ENCODE results near the gene FRMD6.
A peak's percentile ranks its signal among the peaks of the same experiment; 100 is the strongest.
"Not testable (repeated sequence)": the region's sequence is repeated elsewhere in the genome, so short reads cannot be mapped to it uniquely, and the experiment has no call there.

Gene FRMD6

DNA sequence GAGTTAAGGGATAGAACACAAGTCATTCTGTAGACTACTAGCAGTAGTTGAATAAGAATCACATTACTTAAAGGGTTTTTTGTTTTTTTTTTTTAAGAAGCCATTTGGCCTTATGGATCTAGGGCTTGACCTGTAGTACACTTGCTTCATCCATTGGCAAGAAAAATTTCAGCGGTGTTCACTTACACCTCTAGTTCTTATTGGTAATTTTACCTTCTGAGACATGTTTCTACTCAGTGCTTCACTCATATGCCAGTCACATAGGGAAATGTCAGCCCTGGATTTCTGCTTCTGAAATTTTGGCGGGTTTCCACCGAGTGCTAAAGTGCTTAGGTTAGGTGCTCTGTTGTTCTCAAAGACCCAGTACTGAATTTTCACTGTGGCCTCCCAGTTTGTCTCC, 72.9 kb downstream of the FRMD6 start:
- Mint-ChIP-seq H3K9me3 (no peaks in the 10 kb centered on the region), H3K27ac (no peak overlapping the region), H3K4me3 (no peak overlapping the region), H3K4me1 (ENCODE audit: low read depth in 2 of 2) (no peaks in the 10 kb centered on the region), H3K36me3 (ENCODE audit: insufficient read depth) (peaks cover 3% of the 10 kb centered on the region), H3K27me3 (peaks cover 0 to 9% of the 10 kb centered on the region in 2 donors)
- ATAC-seq (replicated peaks) (no peak), DNase-seq (no peak)

DNA sequence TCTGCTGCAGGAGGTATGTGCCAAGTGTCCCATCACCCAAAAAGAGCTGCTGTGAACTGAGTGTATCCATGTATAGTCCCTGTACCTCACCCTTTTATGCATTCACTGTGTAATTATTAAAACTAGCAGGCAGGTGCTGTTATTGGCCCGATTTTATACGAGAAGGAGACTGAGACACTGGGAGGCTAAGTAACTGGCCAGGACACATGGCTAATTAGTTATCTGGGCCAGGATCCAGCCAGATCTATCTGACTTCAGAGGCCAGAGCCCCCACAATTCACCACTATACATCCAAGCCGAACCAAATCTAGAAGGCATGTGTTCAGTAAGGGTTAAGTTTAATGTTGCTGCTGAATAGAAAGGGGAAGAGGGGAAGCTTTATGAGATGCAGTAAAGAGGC, 73.4 kb downstream of the FRMD6 start:
- ATAC-seq (replicated peaks): no peak
- H3K27ac Mint-ChIP-seq: no peak overlapping the region
- H3K36me3 Mint-ChIP-seq (ENCODE audit: insufficient read depth): peaks cover 3% of the 10 kb centered on the region
- no peak for DNase-seq
- H3K4me3 Mint-ChIP-seq: no peak overlapping the region
- H3K27me3 Mint-ChIP-seq: peaks cover 0 to 9% of the 10 kb centered on the region in 2 donors
- no peaks in the 10 kb centered on the region for H3K9me3 Mint-ChIP-seq
- no peaks in the 10 kb centered on the region for H3K4me1 Mint-ChIP-seq (ENCODE audit: low read depth in 2 of 2)

DNA sequence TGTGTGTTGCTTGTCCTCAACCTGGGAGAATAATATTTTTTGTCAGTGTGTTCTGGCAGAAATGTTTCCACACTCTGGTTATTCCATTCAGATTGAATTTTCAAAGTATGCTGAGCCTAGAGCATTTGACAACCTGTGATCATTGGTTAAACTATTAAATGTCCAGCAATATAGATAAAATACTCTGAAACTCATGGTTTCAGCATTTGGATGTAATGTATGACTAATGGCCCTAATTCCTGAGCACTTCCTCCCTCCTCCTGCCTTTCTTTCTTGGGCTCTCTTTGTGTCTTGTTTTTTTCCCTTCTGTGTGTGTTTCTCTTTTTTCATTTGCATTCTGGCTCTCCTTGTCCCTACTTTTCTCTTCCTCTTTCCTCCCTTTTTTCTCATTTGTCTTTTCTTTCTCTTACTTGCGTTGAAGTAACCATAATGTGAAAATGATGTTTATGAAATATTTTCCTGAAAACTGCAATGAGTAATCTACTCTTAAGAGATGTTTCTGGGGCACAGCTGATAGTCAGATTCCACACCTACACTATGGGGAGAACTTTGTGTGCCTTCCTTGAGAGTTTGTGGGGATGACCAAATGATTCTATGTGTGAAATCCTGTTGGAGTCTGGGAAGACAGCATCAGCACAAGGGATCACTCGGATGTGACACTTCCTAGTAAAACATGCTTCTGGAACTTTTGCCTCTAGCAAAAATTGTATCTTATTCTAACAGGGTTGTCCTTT, 74.6 kb downstream of the FRMD6 start:
- Mint-ChIP-seq H3K4me1 (ENCODE audit: low read depth in 2 of 2) (no peaks in the 10 kb centered on the region), H3K36me3 (ENCODE audit: insufficient read depth) (peaks cover 3% of the 10 kb centered on the region), H3K27ac (no peak overlapping the region), H3K4me3 (no peak overlapping the region), H3K27me3 (peaks cover 1 to 6% of the 10 kb centered on the region in 2 donors), H3K9me3 (no peaks in the 10 kb centered on the region)
- ATAC-seq (replicated peaks) (no peak), DNase-seq (no peak)

DNA sequence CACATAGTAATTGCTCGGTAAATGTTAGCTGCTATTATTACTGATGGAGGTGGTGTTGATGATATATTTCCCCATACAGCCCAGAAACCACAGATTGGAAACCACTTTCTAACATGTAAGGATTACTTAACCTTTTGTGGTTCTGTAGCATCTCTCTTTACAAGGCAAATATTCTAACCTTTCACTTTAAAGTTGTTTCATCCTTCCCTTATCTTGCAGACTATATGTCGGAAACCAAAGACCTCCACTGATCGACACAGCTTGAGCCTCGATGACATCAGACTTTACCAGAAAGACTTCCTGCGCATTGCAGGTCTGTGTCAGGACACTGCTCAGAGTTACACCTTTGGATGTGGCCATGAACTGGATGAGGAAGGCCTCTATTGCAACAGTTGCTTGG, 75.8 kb downstream of the FRMD6 start:
- ATAC-seq (replicated peaks) (no peak), DNase-seq (no peak)
- no peaks in the 10 kb centered on the region for H3K9me3 Mint-ChIP-seq
- H3K4me3 Mint-ChIP-seq: no peak overlapping the region
- peaks cover 10 to 13% of the 10 kb centered on the region in 2 donors for H3K27me3 Mint-ChIP-seq
- H3K36me3 Mint-ChIP-seq (ENCODE audit: insufficient read depth): peaks cover 5% of the 10 kb centered on the region
- H3K4me1 Mint-ChIP-seq (ENCODE audit: low read depth in 2 of 2): no peaks in the 10 kb centered on the region
- H3K27ac Mint-ChIP-seq: no peak overlapping the region

DNA sequence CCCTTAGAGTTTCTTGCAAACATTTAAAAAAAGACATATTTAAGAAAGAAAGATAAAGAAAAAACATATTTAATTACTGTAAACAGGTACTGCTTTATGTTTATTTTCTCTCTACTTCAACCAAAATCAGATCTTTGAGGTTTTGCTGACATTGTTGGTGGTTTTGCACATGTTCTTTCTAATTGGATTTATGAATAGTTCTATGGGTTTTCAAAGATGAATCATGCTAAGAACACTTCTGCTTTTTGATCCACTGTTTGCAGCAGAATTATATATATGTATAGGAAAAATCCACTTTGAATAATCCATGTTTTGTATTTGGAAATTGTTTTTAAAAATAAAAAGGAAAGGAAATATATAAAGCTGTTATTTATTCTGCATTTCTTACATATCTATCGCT, 78.4 kb downstream of the FRMD6 start:
- H3K4me1 Mint-ChIP-seq (ENCODE audit: low read depth in 2 of 2): no peaks in the 10 kb centered on the region
- no peak for ATAC-seq (replicated peaks)

DNA sequence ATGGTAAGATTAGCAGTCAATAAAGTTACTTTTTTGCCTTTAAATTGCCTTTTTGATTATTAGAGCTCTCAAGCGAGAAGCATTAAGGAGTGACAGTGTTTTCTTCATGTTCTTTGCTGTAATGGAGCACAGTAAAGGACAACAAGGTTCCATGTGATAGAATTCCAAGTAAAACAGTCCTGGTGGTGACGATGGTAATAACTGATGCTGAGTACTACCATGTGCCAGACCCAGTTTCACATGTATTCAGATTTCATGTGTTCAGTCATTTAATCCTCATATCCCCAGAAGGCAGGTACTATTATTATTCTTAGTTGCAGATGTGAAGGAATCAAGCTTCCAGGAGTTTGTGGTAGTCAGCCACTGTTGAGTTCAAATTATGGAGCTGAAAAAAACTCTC, 79.0 kb downstream of the FRMD6 start:
- no peak overlapping the region for H3K4me3 Mint-ChIP-seq
- no peak for DNase-seq

More for the DNA sequence above, 78.4 kb downstream of the FRMD6 start:
- H3K36me3 Mint-ChIP-seq (ENCODE audit: insufficient read depth): peaks cover 6% of the 10 kb centered on the region
- no peaks in the 10 kb centered on the region for H3K9me3 Mint-ChIP-seq
- H3K27ac Mint-ChIP-seq: no peak overlapping the region
- DNase-seq: no peak
- peaks cover 24 to 34% of the 10 kb centered on the region in 2 donors for H3K27me3 Mint-ChIP-seq
- H3K4me3 Mint-ChIP-seq: no peak overlapping the region

DNA sequence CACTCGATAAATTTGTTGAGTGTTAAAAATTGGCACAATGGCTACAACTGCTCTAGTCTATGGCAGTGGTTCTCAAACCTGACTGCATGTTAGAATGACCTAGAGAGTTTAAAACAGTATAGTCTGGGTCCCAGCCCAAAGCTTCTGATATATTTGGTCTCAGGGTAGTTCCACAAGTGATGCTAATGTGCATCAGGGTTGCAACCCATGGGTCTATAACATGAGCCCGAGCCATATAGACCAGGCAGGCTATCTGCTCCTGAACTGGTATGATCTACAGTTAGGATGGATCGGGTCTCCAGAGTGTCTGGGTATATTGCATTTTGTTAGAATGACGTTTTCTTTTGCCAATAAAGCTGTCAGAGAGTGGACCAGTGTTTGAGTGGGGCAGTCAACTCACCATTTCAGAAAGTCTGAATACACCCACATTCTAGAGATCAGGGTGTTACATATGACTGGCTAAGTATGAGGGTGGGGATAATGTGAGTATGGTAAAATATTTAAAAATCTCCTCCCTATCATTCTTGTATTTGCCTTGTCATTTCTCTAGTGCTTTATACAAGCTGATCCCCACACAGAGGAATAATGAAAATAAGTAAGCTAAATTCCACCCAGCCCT, 80.9 kb downstream of the FRMD6 start:
- peaks cover 6% of the 10 kb centered on the region for H3K36me3 Mint-ChIP-seq (ENCODE audit: insufficient read depth)
- H3K4me3 Mint-ChIP-seq: no peak overlapping the region

More for the DNA sequence above, 79.0 kb downstream of the FRMD6 start:
- Mint-ChIP-seq H3K9me3 (no peaks in the 10 kb centered on the region), H3K27ac (no peak overlapping the region), H3K36me3 (ENCODE audit: insufficient read depth) (peaks cover 6% of the 10 kb centered on the region), H3K4me1 (ENCODE audit: low read depth in 2 of 2) (no peaks in the 10 kb centered on the region), H3K27me3 (peaks cover 24 to 34% of the 10 kb centered on the region in 2 donors)
- ATAC-seq (replicated peaks): no peak

DNA sequence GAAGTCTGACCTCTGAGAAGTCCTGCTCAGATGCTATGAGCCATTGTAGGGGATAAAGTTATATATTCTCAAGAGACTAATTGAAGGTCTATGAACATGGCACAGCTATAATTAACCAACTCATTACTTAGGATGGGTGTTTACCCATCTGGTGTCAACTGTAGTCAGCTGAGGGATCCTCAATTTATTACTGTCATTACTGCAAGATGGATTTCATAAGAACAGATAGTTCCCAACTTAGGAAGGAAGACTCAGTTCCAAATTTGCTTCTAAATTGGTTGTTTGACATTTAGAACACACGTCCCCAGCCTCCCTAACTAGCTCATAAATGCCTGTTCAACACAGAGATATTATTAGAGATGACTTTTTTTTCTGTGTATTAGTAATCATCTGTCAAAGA, 81.4 kb downstream of the FRMD6 start:
- DNase-seq (no peak), ATAC-seq (replicated peaks) (no peak)
- Mint-ChIP-seq H3K36me3 (ENCODE audit: insufficient read depth) (peaks cover 6% of the 10 kb centered on the region), H3K27ac (no peak overlapping the region), H3K27me3 (peaks cover 24 to 34% of the 10 kb centered on the region in 2 donors), H3K4me3 (no peak overlapping the region), H3K4me1 (ENCODE audit: low read depth in 2 of 2) (no peaks in the 10 kb centered on the region), H3K9me3 (no peaks in the 10 kb centered on the region)

More for the DNA sequence above, 80.9 kb downstream of the FRMD6 start:
- Mint-ChIP-seq H3K9me3 (no peaks in the 10 kb centered on the region), H3K27me3 (peaks cover 24 to 34% of the 10 kb centered on the region in 2 donors), H3K4me1 (ENCODE audit: low read depth in 2 of 2) (no peaks in the 10 kb centered on the region), H3K27ac (no peak overlapping the region)
- DNase-seq (no peak), ATAC-seq (replicated peaks) (no peak)

DNA sequence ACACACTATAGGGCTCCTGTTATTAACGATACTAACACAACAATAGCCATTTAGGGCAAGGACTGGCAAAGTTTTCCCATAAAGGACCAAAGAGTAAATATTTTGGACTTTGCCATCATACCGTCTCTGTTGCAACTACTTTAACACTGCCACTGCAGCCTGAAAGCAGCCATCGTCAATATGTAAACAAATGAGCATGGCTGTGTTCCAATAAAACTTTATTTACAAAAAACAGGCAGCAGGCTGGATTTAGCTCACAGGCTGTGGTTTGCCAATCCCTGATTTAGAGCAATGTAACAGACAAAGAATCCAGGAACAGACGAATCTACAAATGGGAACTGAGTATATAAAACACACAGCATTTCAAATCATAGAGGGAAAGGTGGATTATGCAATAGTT, 84.1 kb downstream of the FRMD6 start:
- H3K9me3 Mint-ChIP-seq: no peaks in the 10 kb centered on the region
- H3K36me3 Mint-ChIP-seq (ENCODE audit: insufficient read depth): peaks cover 6% of the 10 kb centered on the region
- no peak for DNase-seq
- no peak overlapping the region for H3K27ac Mint-ChIP-seq
- peaks cover 24 to 34% of the 10 kb centered on the region in 2 donors for H3K27me3 Mint-ChIP-seq
- no peak overlapping the region for H3K4me3 Mint-ChIP-seq
- no peak for ATAC-seq (replicated peaks)
- no peaks in the 10 kb centered on the region for H3K4me1 Mint-ChIP-seq (ENCODE audit: low read depth in 2 of 2)

DNA sequence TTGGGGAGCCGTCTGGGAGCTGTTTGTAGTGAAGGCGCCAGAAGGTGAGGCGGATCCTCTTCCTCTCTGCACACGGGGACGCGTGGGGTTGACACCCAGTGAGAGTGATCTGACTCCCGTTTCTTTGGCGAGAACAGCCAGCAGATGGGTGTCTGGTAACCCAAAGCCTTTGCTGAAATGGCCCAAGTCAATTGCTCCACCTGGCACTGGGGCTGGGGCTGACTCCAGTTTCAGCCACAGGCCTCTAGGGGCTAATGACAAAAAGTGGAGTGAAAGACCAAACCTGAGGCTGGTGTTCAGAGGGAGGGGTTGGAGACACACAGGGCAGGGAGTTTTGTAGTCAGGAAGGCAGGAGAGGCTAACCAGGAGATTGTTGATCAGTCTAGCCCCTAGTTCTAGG, 87.0 kb downstream of the FRMD6 start:
- H3K4me1 Mint-ChIP-seq (ENCODE audit: low read depth in 2 of 2): no peaks in the 10 kb centered on the region
- ATAC-seq (replicated peaks) (peak; percentile 27), DNase-seq (no peak)
- peaks cover 15 to 22% of the 10 kb centered on the region in 2 donors for H3K27me3 Mint-ChIP-seq
- H3K36me3 Mint-ChIP-seq (ENCODE audit: insufficient read depth): peaks cover 4% of the 10 kb centered on the region
- no peaks in the 10 kb centered on the region for H3K9me3 Mint-ChIP-seq
- no peak overlapping the region for H3K4me3 Mint-ChIP-seq
- H3K27ac Mint-ChIP-seq: no peak overlapping the region

DNA sequence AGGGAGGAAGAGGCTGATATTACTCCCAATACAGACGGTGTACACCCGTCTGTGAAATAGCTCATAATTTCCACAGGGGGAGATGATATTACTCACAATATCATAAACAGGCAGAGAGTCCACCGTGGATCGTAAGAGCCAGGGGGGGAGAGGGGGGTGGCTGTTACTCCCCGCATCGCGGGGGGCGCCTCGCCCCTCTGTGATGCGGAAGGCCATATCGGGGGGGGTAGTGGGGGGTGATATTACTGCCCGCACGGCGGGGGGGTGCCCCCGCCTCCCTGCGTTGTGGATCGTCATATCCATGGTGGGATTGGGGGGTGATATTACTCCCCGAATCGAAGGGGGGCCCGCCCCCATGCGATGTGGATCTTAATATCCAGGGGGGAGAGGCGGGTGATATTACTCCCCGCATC, 91.9 kb downstream of the FRMD6 start:
- Mint-ChIP-seq H3K9me3 (no peaks in the 10 kb centered on the region), H3K4me3 (no peak overlapping the region), H3K36me3 (ENCODE audit: insufficient read depth) (no peaks in the 10 kb centered on the region), H3K4me1 (ENCODE audit: low read depth in 2 of 2) (no peaks in the 10 kb centered on the region), H3K27ac (no peak overlapping the region), H3K27me3 (peaks cover 18 to 34% of the 10 kb centered on the region in 2 donors)
- DNase-seq (no peak), ATAC-seq (replicated peaks) (no peak)

DNA sequence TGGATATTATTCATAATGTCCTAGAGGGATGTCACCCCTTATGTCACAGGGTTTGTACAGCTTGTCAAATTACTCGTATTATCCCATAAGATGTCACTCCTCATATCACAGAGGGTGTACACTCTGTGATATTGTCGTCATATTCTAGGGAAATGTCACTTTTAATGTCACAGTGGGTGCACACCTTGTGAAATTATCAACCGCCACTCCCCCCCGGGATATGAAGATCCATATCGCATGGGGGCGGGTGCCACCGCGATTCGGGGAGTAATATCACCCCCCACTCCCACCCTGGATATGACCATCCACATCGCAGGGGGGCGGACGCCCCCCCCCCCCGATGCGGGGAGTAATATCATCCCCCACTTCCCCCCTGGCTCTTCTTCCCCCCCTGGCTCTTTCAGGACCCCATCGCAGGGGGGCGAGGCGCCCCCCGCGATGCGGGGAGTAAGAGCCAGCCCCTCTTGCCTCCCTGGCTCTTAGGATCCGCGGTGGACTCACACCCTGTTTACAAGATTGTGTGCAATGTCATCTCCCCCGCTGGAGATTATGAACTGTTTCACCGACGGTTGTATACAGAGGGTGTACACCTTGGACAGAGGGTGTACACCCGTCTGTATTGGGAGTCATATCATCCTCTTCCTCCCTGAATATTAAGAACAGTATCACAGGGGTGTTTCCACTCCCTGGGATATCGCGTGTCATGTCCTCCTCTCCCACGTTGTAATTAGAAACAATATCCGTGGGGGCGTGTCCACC, 92.8 kb downstream of the FRMD6 start:
- DNase-seq: no peak
- H3K36me3 Mint-ChIP-seq (ENCODE audit: insufficient read depth): no peaks in the 10 kb centered on the region
- H3K27ac Mint-ChIP-seq: no peak overlapping the region
- H3K4me1 Mint-ChIP-seq (ENCODE audit: low read depth in 2 of 2): no peaks in the 10 kb centered on the region
- H3K4me3 Mint-ChIP-seq: no peak overlapping the region
- H3K9me3 Mint-ChIP-seq: no peaks in the 10 kb centered on the region
- ATAC-seq (replicated peaks): no peak
- peaks cover 22 to 44% of the 10 kb centered on the region in 2 donors for H3K27me3 Mint-ChIP-seq

DNA sequence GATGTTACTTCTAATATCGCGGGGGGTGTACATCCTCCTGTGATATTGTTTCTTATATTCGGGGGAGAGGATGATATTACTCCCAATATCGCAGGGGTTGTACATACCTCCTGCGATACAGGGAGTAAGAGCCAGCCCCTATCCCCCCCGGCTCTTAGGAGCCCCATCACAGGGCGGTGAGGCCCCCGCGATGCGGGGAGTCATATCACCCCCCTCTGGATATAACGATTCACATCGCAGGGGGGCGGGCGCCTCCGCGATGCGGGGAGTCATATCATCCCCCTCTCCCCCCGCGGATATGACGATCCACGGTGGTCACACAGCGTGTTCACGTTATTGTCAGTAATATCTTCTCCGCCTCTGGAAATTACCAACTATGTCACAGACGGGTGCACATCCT, 95.1 kb downstream of the FRMD6 start:
- H3K36me3 Mint-ChIP-seq (ENCODE audit: insufficient read depth); H3K9me3 Mint-ChIP-seq; H3K27ac Mint-ChIP-seq; H3K4me1 Mint-ChIP-seq (ENCODE audit: low read depth in 2 of 2); DNase-seq; ATAC-seq (replicated peaks); H3K4me3 Mint-ChIP-seq: not testable (repeated sequence)
- peaks cover 29 to 51% of the 10 kb centered on the region in 2 donors for H3K27me3 Mint-ChIP-seq

DNA sequence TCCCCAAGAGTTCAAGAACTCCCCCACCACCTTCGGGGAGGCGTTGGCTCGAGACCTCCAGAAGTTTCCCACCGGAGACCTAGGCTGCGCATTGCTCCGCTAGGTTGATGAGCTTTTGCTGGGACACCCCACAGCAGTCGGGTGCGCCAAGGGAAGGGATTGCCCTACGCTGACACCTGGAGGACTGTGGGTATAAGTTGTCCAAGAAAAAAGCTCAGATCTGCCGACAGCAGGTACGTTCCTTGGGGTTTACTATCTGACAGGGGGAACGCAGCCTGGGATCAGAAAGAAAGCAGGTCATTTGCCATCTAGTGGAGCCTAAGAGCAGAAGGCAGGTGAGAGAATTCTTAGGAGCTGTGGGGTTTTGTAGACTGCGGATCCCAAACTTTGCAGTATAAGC, 98.8 kb downstream of the FRMD6 start:
- H3K4me3 Mint-ChIP-seq: no peak overlapping the region
- no peaks in the 10 kb centered on the region for H3K36me3 Mint-ChIP-seq (ENCODE audit: insufficient read depth)
- no peaks in the 10 kb centered on the region for H3K4me1 Mint-ChIP-seq (ENCODE audit: low read depth in 2 of 2)
- H3K27ac Mint-ChIP-seq: no peak overlapping the region
- ATAC-seq (replicated peaks) (no peak), DNase-seq (no peak)
- H3K27me3 Mint-ChIP-seq: peaks cover 35 to 56% of the 10 kb centered on the region in 2 donors
- no peaks in the 10 kb centered on the region for H3K9me3 Mint-ChIP-seq

All from effector memory CD8-positive, alpha-beta T cell (primary cell).